NCI-H82 treated with DMSO at 0.1 percent for 48 hours (cell line): ENCODE measurements around the gene PRKD3.
A peak's percentile ranks its signal among the peaks of the same experiment; 100 is the strongest.

ENCODE experiments used
- DNase-seq: peaks from one replicate; lab custom pipeline; 2025; ENCODE audit not compliant: unreplicated experiment; lab: John Stamatoyannopoulos, UW

The PRKD3 gene

GRCh38 chr2:37324786-37325624 is at the start of gene PRKD3:
PRKD3 (minus strand) TSS chr2:37324833; CDS start chr2:37316524, 8,309 bp downstream.
- peak; percentile 35 for DNase-seq

- no peak for DNase-seq
Measured at GRCh38 chr2:37372000-37372399, 47.4 kb upstream of the PRKD3 start.

GRCh38 chr2:37370666-37371065 is 46.0 kb upstream of the PRKD3 start:
- DNase-seq, result no peak

- no peak for DNase-seq
Measured at GRCh38 chr2:37367984-37368383, 43.4 kb upstream of the PRKD3 start.

- DNase-seq, result no peak
Measured at GRCh38 chr2:37367310-37367709, 42.7 kb upstream of the PRKD3 start.

- no peak for DNase-seq
Measured at GRCh38 chr2:37366773-37367172, 42.1 kb upstream of the PRKD3 start.

GRCh38 chr2:37365669-37366068 is 41.0 kb upstream of the PRKD3 start:
- no peak for DNase-seq

GRCh38 chr2:37364351-37364750 is 39.7 kb upstream of the PRKD3 start:
- no peak for DNase-seq

- DNase-seq, result no peak
Measured at GRCh38 chr2:37361994-37362698, 37.5 kb upstream of the PRKD3 start.

GRCh38 chr2:37361216-37361815 is 36.7 kb upstream of the PRKD3 start:
- no peak for DNase-seq

GRCh38 chr2:37358466-37358865 is 33.8 kb upstream of the PRKD3 start:
- DNase-seq, result no peak

GRCh38 chr2:37357530-37357929 is 32.9 kb upstream of the PRKD3 start:
- DNase-seq, result no peak

- no peak for DNase-seq
Measured at GRCh38 chr2:37357069-37357468, 32.4 kb upstream of the PRKD3 start.

GRCh38 chr2:37356299-37356698 is 31.7 kb upstream of the PRKD3 start:
- no peak for DNase-seq

- DNase-seq, result no peak
Measured at GRCh38 chr2:37355735-37356134, 31.1 kb upstream of the PRKD3 start.

GRCh38 chr2:37354531-37354930 is 29.9 kb upstream of the PRKD3 start:
- no peak for DNase-seq

GRCh38 chr2:37350034-37350433 is 25.4 kb upstream of the PRKD3 start:
- DNase-seq, result no peak

- DNase-seq, result peak; percentile 18
Measured at GRCh38 chr2:37349231-37349860, 24.7 kb upstream of the PRKD3 start.

- no peak for DNase-seq
Measured at GRCh38 chr2:37348155-37348554, 23.5 kb upstream of the PRKD3 start.

GRCh38 chr2:37344453-37345361 is 20.1 kb upstream of the PRKD3 start, which contains the start of gene QPCT:
QPCT (plus strand) TSS chr2:37344630; CDS start chr2:37344732, 102 bp downstream.
- no peak for DNase-seq
